HCT116 (cell line): ENCODE measurements around the gene PCDH19. TPM values are rescaled to one million over a fixed set of nuclear protein-coding genes. Genes with fewer than 3 reads are reported as not detected.

Experiments used
- ATAC-seq: fragments of 200-7000 bp; cut with Tn5 transposase; 2 replicates; pipeline ENCODE4 v1.9.1; 2020; ENCODE audit warnings: mild to moderate bottlenecking, moderate library complexity
- BruUV-seq: library from RNA; stranded (reverse); fragments of 400-500 nt; replicated peaks from 2 replicates; lab custom pipeline; 2021; lab: Mats Ljungman, UMichigan
- CTCF ChIA-PET: fragments of 300-600 bp; sonication (Branson Sonifier 250); formaldehyde crosslinking; loops from one replicate; lab custom pipeline; 2021; ENCODE audit warnings: antibody characterized with exemption; lab: Charles Lee
- POLR2A ChIA-PET: fragments of 300-600, 350-600 bp; sonication (Branson Sonifier 250); formaldehyde crosslinking; loops from one replicate; lab custom pipeline; 2021; ENCODE audit warnings: antibody characterized with exemption; lab: Charles Lee
- RAD21 ChIA-PET, 2 experiments: fragments of 300-600 bp; sonication (Branson Sonifier 250); formaldehyde crosslinking; loops; one replicate each; lab custom pipeline; 2023; ENCODE audit warnings: low total read pairs in 2 of 2; ENCODE audit not compliant: uncharacterized antibody in 2 of 2, unreplicated experiment in 2 of 2, low non-redundant PET in 1 of 2; lab: Charles Lee
- DNase-seq: peaks from one replicate; pipeline ENCODE4 v3.0.0-alpha.2; 2010; ENCODE audit warnings: low read depth, low spot score
- H2AFZ ChIP-seq: fragments of 200-600 bp; shearing (Covaris generic), sonication (generic); 2 replicates; pipeline ENCODE4 v1.6.1; 2017; ENCODE audit warnings: low read depth, mixed run types, mixed read lengths, antibody characterized with exemption, low read length; ENCODE audit not compliant: poor library complexity, severe bottlenecking
- H3K27ac ChIP-seq: 2 replicates; pipeline ENCODE4 v1.5.1; 2012; ENCODE audit warnings: low read depth, low read length
- H3K27me3 ChIP-seq: fragments of 200-600 bp; sonication (generic); 2 replicates; pipeline ENCODE4 v1.6.1; 2016; ENCODE audit warnings: mixed run types, low read length, mixed read lengths; ENCODE audit not compliant: insufficient read depth
- H3K36me3 ChIP-seq, 2 experiments: fragments of 200-500 bp in 1 of 2; fragments of 200-600 bp in 1 of 2; sonication (Bioruptor generic) in 1 of 2; sonication (generic) in 1 of 2; 2 replicates each; pipeline versions ENCODE4 v1.5.1 to v1.6.1; 2014 to 2016; ENCODE audit warnings: low read length in 2 of 2, inconsistent platforms in 1 of 2, mixed read lengths in 1 of 2, mixed run types in 1 of 2; ENCODE audit not compliant: insufficient read depth in 2 of 2, control insufficient read depth in 1 of 2
- H3K4me1 ChIP-seq, 2 experiments: fragments of 200-600 bp in 1 of 2; sonication (generic) in 1 of 2; 2 replicates each; pipeline versions ENCODE4 v1.5.1 to v1.6.1; 2012 to 2017; ENCODE audit warnings: low read length in 2 of 2, inconsistent platforms in 1 of 2, mild to moderate bottlenecking in 1 of 2, mixed read lengths in 1 of 2, mixed run types in 1 of 2, moderate library complexity in 1 of 2; ENCODE audit not compliant: insufficient read depth in 2 of 2, control insufficient read depth in 1 of 2
- H3K4me2 ChIP-seq: fragments of 200-600 bp; sonication (generic); 2 replicates; pipeline ENCODE4 v1.6.1; 2017; ENCODE audit warnings: mixed run types, low read length, mixed read lengths
- H3K4me3 ChIP-seq, 2 experiments: fragments of 200-600 bp in 1 of 2; sonication (generic) in 1 of 2; replicated peaks in 1 of 2; 2 replicates each; pipeline ENCODE4 v1.5.1; 2011 to 2016; ENCODE audit warnings: low read length in 2 of 2, control low read depth in 1 of 2, low read depth in 1 of 2, mild to moderate bottlenecking in 1 of 2, mixed read lengths in 1 of 2, mixed run types in 1 of 2
- H3K79me2 ChIP-seq: fragments of 200-600 bp; sonication (generic); 2 replicates; pipeline ENCODE4 v1.6.1; 2017; ENCODE audit warnings: mild to moderate bottlenecking, mixed run types, low read length, moderate library complexity, mixed read lengths; ENCODE audit not compliant: insufficient read depth
- H3K9ac ChIP-seq: fragments of 200-600 bp; sonication (generic); 2 replicates; pipeline ENCODE4 v1.6.1; 2016; ENCODE audit warnings: low read length, mixed read lengths
- H3K9me2 ChIP-seq: fragments of 200-600 bp; sonication (generic), shearing (Covaris generic); 2 replicates; pipeline ENCODE4 v1.6.1; 2017; ENCODE audit warnings: mixed run types, mild to moderate bottlenecking, moderate library complexity; ENCODE audit not compliant: insufficient read depth
- H3K9me3 ChIP-seq, 2 experiments: fragments of 200-500 bp in 1 of 2; fragments of 200-600 bp in 1 of 2; sonication (Bioruptor generic) in 1 of 2; sonication (generic) in 1 of 2; 2 replicates each; pipeline ENCODE4 v1.6.1; 2014 to 2017; ENCODE audit warnings: low read length in 2 of 2, mixed read lengths in 2 of 2, inconsistent platforms in 1 of 2, low read depth in 1 of 2, mild to moderate bottlenecking in 1 of 2, mixed run types in 1 of 2, moderate library complexity in 1 of 2; ENCODE audit not compliant: control insufficient read depth in 1 of 2, insufficient read depth in 1 of 2
- H4K20me1 ChIP-seq: fragments of 200-600 bp; sonication (generic), shearing (Covaris generic); 2 replicates; pipeline ENCODE4 v1.6.1; 2017; ENCODE audit warnings: mixed run types, mild to moderate bottlenecking, moderate library complexity; ENCODE audit not compliant: insufficient read depth
- ATF3 ChIP-seq: IDR thresholded peaks from 2 replicates; pipeline ENCODE4 v1.6.1; 2012
- CEBPB ChIP-seq: IDR thresholded peaks from 2 replicates; pipeline ENCODE4 v1.6.1; 2012; ENCODE audit warnings: low read depth
- CTCF ChIP-seq, 3 experiments: fragments of 200-600 bp in 1 of 3; sonication (generic) in 1 of 3; IDR thresholded peaks in 2 of 3; conservative IDR thresholded peaks in 1 of 3; 2 replicates each; pipeline ENCODE4 v1.5.1; 2012 to 2017; ENCODE audit warnings: low read depth in 2 of 3, low read length in 2 of 3, antibody characterized with exemption in 1 of 3, borderline replicate concordance in 1 of 3, control low read depth in 1 of 3, mild to moderate bottlenecking in 1 of 3, mixed read lengths in 1 of 3, mixed run types in 1 of 3, moderate library complexity in 1 of 3; ENCODE audit not compliant: insufficient read depth in 1 of 3
- EGR1 ChIP-seq: IDR thresholded peaks from 2 replicates; pipeline ENCODE4 v1.6.1; 2012; ENCODE audit warnings: low read depth
- ELF1 ChIP-seq: IDR thresholded peaks from 2 replicates; pipeline ENCODE4 v1.6.1; 2012; ENCODE audit warnings: low read depth, borderline replicate concordance
- EZH2 ChIP-seq: fragments of 200-600 bp; sonication (generic); IDR thresholded peaks from 2 replicates; pipeline ENCODE4 v1.6.1; 2017; ENCODE audit warnings: antibody characterized with exemption, mixed run types
- FOSL1 ChIP-seq: IDR thresholded peaks from 2 replicates; pipeline ENCODE4 v1.6.1; 2012; ENCODE audit warnings: low read depth
- MAX ChIP-seq: IDR thresholded peaks from 2 replicates; pipeline ENCODE4 v1.6.1; 2012
- POLR2A ChIP-seq: IDR thresholded peaks from 2 replicates; pipeline ENCODE4 v1.7.0; 2011; ENCODE audit warnings: borderline replicate concordance; ENCODE audit not compliant: insufficient read depth, insufficient read length; ENCODE audit errors: extremely low read depth
- POLR2AphosphoS5 ChIP-seq: IDR thresholded peaks from 2 replicates; pipeline ENCODE4 v1.6.1; 2011; ENCODE audit warnings: mild to moderate bottlenecking, low read depth, low read length, moderate library complexity
- RAD21 ChIP-seq: IDR thresholded peaks from 2 replicates; pipeline ENCODE4 v1.6.1; 2012; ENCODE audit warnings: low read depth, mild to moderate bottlenecking
- SP1 ChIP-seq: IDR thresholded peaks from 2 replicates; pipeline ENCODE4 v1.6.1; 2012; ENCODE audit warnings: low read depth
- TCF7L2 ChIP-seq: IDR thresholded peaks from 2 replicates; pipeline ENCODE4 v1.7.0; 2011; ENCODE audit warnings: borderline replicate concordance, inconsistent platforms; ENCODE audit not compliant: insufficient read depth, insufficient read length; ENCODE audit errors: extremely low read depth
- ZBTB33 ChIP-seq: IDR thresholded peaks from 2 replicates; pipeline ENCODE4 v1.6.1; 2011; ENCODE audit warnings: mild to moderate bottlenecking, low read length, moderate library complexity; ENCODE audit not compliant: insufficient replicate concordance; ENCODE audit errors: extremely low read depth
- ZNF274 ChIP-seq: fragments of 200-500 bp; sonication (Bioruptor generic); IDR thresholded peaks from 2 replicates; pipeline ENCODE4 v1.6.1; 2014; ENCODE audit warnings: mild to moderate bottlenecking, low read depth, low read length, inconsistent platforms
- intact Hi-C: fragments of 100-400 bp; cut with micrococcal nuclease; formaldehyde crosslinking; loops from 2 replicates; pipeline ENCODE4 v1.10.0; 2022
- total RNA-seq: library from RNA; stranded (reverse); gene quantifications from one replicate; pipeline ENCODE4 v1.2.1, GENCODE V29; 2021; ENCODE audit not compliant: unreplicated experiment

PCDH19 gene
- total RNA-seq, 1 experiment from 2014 or later = 0.32 TPM

- TF ChIP-seq EGR1 (no peak), FOSL1 (no peak), CTCF (IDR thresholded peaks at IDR 0.05 in 2 of 3, conservative IDR thresholded peaks at IDR 0.05 in 1 of 3; ENCODE audit: borderline replicate concordance in 1 of 3, insufficient read depth in 1 of 3, low read depth in 2 of 3, low read length in 2 of 3) (no peak), RAD21 (no peak), ELF1 (no peak), POLR2A (no peak), CEBPB (no peak), ZBTB33 (no peak), EZH2 (no peak)
Measured at GRCh38 chrX:100377826-100378225, 32.2 kb downstream of the PCDH19 start (continued).

GRCh38 chrX:100376576-100376975, 33.5 kb downstream of the PCDH19 start:
- Histone ChIP-seq H4K20me1 (no peaks in the 10 kb centered on the region), H3K9me2 (no peaks in the 10 kb centered on the region), H3K9me3 (no peaks in the 10 kb centered on the region), H3K4me3 (no peak overlapping the region), H3K4me1 (no peaks in the 10 kb centered on the region), H2AFZ (no peak overlapping the region), H3K79me2 (no peaks in the 10 kb centered on the region), H3K4me2 (no peak overlapping the region), H3K27me3 (no peaks in the 10 kb centered on the region), H3K9ac (no peak overlapping the region), H3K36me3 (no peaks in the 10 kb centered on the region), H3K27ac (no peak overlapping the region)
- TF ChIP-seq ATF3 (no peak), SP1 (no peak), POLR2AphosphoS5 (no peak), MAX (no peak), CTCF (IDR thresholded peaks at IDR 0.05 in 2 of 3, conservative IDR thresholded peaks at IDR 0.05 in 1 of 3; ENCODE audit: borderline replicate concordance in 1 of 3, insufficient read depth in 1 of 3, low read depth in 2 of 3, low read length in 2 of 3) (no peak), RAD21 (no peak), EZH2 (no peak), ELF1 (no peak), ZNF274 (no peak), FOSL1 (no peak), TCF7L2 (no peak)
- RAD21 ChIA-PET = no interaction called here
- BruUV-seq = no TSS peak
- DNase-seq (no peak), ATAC-seq (no peak)
- POLR2A ChIA-PET = no interaction called here
- intact Hi-C loops = no loop called here
- CTCF ChIA-PET = no interaction called here
